ENCODE results near the gene EIF2AK3. TPM values are rescaled to one million over a fixed set of nuclear protein-coding genes. Genes with fewer than 3 reads are reported as not detected.
A peak's percentile ranks its signal among the peaks of the same experiment; 100 is the strongest.

EIF2AK3 gene
- total RNA-seq, 1 experiment from 2014 or later = 19.3 TPM

- Histone ChIP-seq H4K20me1 (ENCODE audit: control insufficient read depth, insufficient read depth, insufficient read length) (no peaks in the 10 kb centered on the region), H3K79me2 (ENCODE audit: insufficient read depth, low read length) (no peaks in the 10 kb centered on the region), H2BK15ac (ENCODE audit: low read depth, low read length) (no peak overlapping the region), H3K14ac (ENCODE audit: insufficient read depth, low read length) (no peak overlapping the region), H3K4me2 (ENCODE audit: insufficient read depth, insufficient read length, low read length) (no peak overlapping the region), H3K4ac (ENCODE audit: low read depth, low read length) (no peak overlapping the region), H3T11ph (ENCODE audit: low read length) (no peak overlapping the region), H2AFZ (ENCODE audit: low read length) (peak overlapping the region; percentile 32), H2BK12ac (ENCODE audit: insufficient read length, low read depth, low read length) (no peak overlapping the region), H4K8ac (replicated peaks; ENCODE audit: insufficient read length, low read depth, low read length) (no peak overlapping the region), H2BK20ac (ENCODE audit: low read depth, low read length, poor library complexity, severe bottlenecking) (no peak overlapping the region), H3K56ac (ENCODE audit: insufficient read length, low read depth, low read length) (no peak overlapping the region), H3K27ac (ENCODE audit: insufficient read length, low read depth, low read length) (no peak overlapping the region), H3K18ac (ENCODE audit: insufficient read length, low read depth, low read length) (no peak overlapping the region), H3K9me3 (ENCODE audit: control insufficient read depth, low read depth, low read length) (no peaks in the 10 kb centered on the region), H3K23me2 (ENCODE audit: insufficient read length, low read depth, low read length, poor library complexity, severe bottlenecking) (no peaks in the 10 kb centered on the region), H3K9ac (ENCODE audit: extremely low read depth, insufficient read length, low read length) (no peak overlapping the region), H2AK5ac (ENCODE audit: insufficient read length, low read length) (no peak overlapping the region), H3K23ac (ENCODE audit: insufficient read length, low read depth, low read length) (no peak overlapping the region), H3K79me1 (ENCODE audit: insufficient read depth, low read depth, low read length, poor library complexity, severe bottlenecking) (no peaks in the 10 kb centered on the region), H4K91ac (ENCODE audit: insufficient read length, low read depth, low read length) (no peak overlapping the region), H2BK120ac (ENCODE audit: low read depth, low read length, poor library complexity, severe bottlenecking) (no peak overlapping the region), H2BK5ac (ENCODE audit: insufficient read length, low read length) (no peak overlapping the region), H4K5ac (ENCODE audit: insufficient read length, low read depth, low read length) (no peak overlapping the region), H3K27me3 (ENCODE audit: insufficient read depth, low read length) (no peaks in the 10 kb centered on the region), H3K4me1 (ENCODE audit: insufficient read depth, low read length) (peaks cover 3% of the 10 kb centered on the region; the same call in 1 of the 2 replicates)
- no peak overlapping the region for H3K4me3 Mint-ChIP-seq
- peaks cover 0 to 3% (median 0%) of the 10 kb centered on the region in 3 experiments; a peak in 1 of 7 replicates for H3K36me3 Mint-ChIP-seq (ENCODE audit: insufficient read depth in 1 of 3, low read depth in 3 of 3)
- no peak for DNase-seq
- TF ChIP-seq CTCF (conservative IDR thresholded peaks at IDR 0.05) = no peak
- WGBS (ENCODE audit: extremely low coverage, insufficient read length, low lambda C conversion rate) = no CpG with 5 or more reads among the region's 3 CpGs
- H3K4me1 Mint-ChIP-seq = peaks cover 21% of the 10 kb centered on the region in 2 experiments
- H3K9me3 Mint-ChIP-seq = peaks cover 0 to 3% of the 10 kb centered on the region in 2 experiments; a peak in 3 of 5 replicates
- H3K27me3 Mint-ChIP-seq (ENCODE audit: low read depth) = peaks cover 2% of the 10 kb centered on the region; the same call in 1 of the 2 replicates
- H3K27ac Mint-ChIP-seq = no peak overlapping the region
These were observed 15.0 kb upstream of the EIF2AK3 start for GRCh38 chr2:88642278-88642677.
